Astrocyte of the cerebellum (primary cell): ENCODE data around the gene DAB2.

Experiments
- DNase-seq: peaks from one replicate; pipeline ENCODE4 v3.0.0-alpha.2; 2011; ENCODE audit warnings: low read depth
- H3K4me3 ChIP-seq: 2 replicates; pipeline ENCODE4 v1.5.1; 2011; ENCODE audit warnings: mild to moderate bottlenecking, low read depth, low read length, moderate library complexity
- in situ Hi-C: cut with HindIII; loops from 2 replicates; pipeline ENCODE4 v1.10.0; 2017; ENCODE audit warnings: low sequenced_read_pairs
- TF ChIP-seq, protein P1 (sequence below): IDR thresholded peaks from 2 replicates; pipeline ENCODE4 v1.5.1; 2012; ENCODE audit warnings: low read length, low read depth, moderate library complexity, mild to moderate bottlenecking; ENCODE audit errors: missing control alignments

The DAB2 gene

DNA sequence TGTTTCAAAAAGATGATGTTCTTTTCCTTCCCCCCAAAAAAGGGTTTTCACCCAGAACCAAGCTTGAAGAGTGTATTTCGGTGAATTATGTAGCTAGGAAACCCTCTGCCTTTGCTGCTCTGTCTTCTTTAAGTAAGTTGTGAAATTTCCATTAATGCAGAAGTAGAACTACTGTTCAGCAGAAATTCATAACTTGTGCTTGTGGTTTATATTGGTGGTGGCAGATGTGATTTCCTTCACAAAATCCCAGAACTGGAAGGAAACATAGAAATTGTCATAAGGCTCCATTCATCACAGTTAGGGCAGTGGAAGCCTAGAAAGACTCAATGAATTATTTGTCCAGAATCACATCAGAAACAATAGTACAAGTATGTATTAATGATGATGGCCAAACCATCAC is 42.1 kb upstream of the DAB2 start:
- no peak for DNase-seq
- no peak overlapping the region for H3K4me3 ChIP-seq
- TF ChIP-seq, protein P1, sequence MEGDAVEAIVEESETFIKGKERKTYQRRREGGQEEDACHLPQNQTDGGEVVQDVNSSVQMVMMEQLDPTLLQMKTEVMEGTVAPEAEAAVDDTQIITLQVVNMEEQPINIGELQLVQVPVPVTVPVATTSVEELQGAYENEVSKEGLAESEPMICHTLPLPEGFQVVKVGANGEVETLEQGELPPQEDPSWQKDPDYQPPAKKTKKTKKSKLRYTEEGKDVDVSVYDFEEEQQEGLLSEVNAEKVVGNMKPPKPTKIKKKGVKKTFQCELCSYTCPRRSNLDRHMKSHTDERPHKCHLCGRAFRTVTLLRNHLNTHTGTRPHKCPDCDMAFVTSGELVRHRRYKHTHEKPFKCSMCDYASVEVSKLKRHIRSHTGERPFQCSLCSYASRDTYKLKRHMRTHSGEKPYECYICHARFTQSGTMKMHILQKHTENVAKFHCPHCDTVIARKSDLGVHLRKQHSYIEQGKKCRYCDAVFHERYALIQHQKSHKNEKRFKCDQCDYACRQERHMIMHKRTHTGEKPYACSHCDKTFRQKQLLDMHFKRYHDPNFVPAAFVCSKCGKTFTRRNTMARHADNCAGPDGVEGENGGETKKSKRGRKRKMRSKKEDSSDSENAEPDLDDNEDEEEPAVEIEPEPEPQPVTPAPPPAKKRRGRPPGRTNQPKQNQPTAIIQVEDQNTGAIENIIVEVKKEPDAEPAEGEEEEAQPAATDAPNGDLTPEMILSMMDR, result no peak
- in situ Hi-C loops, result no loop called here

DNA sequence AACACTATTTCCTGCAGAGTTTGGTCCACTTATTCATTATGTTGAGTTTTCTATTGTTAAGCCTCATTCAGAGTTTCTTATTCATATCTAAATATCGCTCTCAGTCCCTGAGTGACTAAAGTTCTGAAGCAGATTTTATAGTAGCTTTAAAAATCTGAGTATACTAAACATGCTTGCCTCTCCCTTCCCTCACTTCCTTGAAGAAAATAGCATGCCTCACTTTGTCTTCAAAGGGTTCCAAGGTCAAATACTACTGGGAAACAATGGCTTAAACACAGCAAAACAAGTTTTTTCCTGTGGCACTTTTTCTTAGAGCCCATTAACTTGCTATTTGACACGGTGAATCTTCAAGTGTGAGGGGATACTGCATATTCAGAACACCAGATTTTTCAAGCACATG is 41.1 kb upstream of the DAB2 start:
- H3K4me3 ChIP-seq, result no peak overlapping the region
- DNase-seq, result no peak
- TF ChIP-seq, protein P1, result no peak
- in situ Hi-C loops, result no loop called here

DNA sequence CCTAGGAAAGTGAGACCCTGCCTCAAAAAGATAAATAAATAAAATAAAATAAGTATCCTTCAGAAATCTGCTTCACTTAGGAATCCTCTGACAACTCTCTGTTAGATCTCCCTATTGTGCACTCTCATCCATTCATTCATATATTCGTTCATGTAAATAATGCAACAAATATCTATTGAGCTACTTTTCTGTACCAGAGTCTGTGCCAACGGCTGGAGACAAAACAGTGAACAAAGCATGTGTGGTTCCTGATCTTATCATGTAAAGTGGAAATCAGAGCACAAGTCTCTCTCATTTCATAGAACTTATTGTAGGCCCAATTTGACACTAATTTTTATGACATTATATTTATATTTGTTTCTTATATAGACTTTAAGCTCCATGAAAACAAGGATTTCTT is 40.3 kb upstream of the DAB2 start:
- in situ Hi-C loops, result no loop called here

DNA sequence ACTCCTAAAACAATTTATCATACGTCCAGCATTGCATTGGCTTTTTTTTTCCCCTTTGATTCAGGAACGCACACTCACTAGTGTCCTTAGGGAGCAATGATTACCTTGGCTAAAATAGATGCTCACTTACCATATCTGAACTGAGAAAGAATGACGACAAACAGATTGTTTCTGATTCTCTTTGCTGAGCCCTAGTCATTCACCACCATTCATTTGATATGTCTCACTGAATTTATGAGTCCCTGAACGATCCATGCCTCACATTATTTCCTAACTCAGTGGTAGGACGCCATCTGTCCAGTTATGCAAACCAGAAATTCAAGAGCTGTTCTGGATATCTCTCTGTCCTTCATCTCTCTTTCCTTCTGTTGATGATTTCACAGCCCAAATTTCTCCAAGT is 39.3 kb upstream of the DAB2 start:
- in situ Hi-C loops, result no loop called here
- no peak overlapping the region for H3K4me3 ChIP-seq
- TF ChIP-seq, protein P1, result no peak
- DNase-seq, result no peak

More for the DNA sequence above, 40.3 kb upstream of the DAB2 start:
- no peak for DNase-seq
- H3K4me3 ChIP-seq, result no peak overlapping the region
- TF ChIP-seq, protein P1, result no peak

DNA sequence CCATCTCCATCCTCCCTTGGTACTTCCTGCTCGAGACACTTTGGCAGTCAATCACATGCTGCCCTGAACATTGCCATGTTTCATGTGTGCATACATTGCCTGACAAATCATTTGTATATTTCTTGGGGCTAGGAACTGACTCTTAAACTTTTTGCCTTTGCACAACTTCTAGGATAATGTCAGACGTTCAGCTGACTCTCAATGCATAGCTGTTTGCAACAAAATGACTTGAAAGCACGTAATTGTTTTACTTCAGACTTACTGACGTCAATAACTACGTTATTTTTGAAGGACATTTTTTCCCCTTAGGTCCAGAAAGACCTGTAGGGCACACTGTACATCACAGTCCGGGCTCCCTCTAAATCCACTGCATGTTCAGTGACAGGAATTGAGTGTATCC is 37.4 kb upstream of the DAB2 start:
- in situ Hi-C loops, result no loop called here
- DNase-seq, result no peak
- no peak overlapping the region for H3K4me3 ChIP-seq

DNA sequence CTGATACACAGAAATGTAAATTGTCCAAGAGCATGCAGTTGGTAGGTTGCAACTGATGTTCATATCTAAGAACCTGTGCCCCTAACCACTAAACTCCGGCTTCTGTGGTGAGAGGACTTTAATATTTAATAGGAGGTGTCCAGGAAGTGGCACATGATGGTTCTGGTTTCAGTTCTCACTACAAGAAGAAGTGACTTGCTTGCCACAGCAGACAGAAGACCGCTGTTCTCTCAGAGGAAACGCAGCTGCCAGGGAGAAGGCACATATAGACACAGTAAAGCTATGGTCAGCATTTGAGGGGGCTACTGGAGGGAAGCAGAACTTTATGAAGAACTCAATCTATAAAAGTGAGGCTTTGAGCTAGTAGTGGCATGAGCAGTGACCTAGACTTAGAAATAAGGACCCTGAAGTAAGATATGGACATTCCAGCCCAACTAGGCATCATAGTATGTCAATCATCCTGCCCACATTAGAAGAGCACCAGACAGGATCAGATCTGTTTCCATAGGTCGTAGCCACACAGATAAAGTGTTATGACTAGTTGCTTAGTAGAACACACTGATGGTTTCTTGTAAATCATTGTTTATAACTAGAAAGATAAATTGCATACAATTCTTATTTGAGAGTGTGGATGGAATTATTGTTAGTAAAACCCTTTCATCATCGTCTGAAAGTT is 36.4 kb upstream of the DAB2 start:
- in situ Hi-C loops, result no loop called here
- no peak overlapping the region for H3K4me3 ChIP-seq
- no peak for DNase-seq
- TF ChIP-seq, protein P1, result no peak

More for the DNA sequence above, 37.4 kb upstream of the DAB2 start:
- TF ChIP-seq, protein P1, result no peak
